Stomach (tissue), 4 donors: ENCODE measurements around the gene NISCH.

ENCODE experiments used
- POLR2A ChIP-seq, 4 donors: fragments of 450-650 bp; IDR thresholded peaks; one replicate each; pipeline ENCODE4 v1.6.1; 2016; ENCODE audit warnings: antibody characterized with exemption in 4 of 4, control low read depth in 2 of 4, mild to moderate bottlenecking in 1 of 4, moderate library complexity in 1 of 4
- POLR2AphosphoS5 ChIP-seq, 3 donors: sonication (generic); formaldehyde crosslinking; IDR thresholded peaks; one replicate each; pipeline ENCODE4 v1.6.1; 2016; ENCODE audit warnings: antibody characterized with exemption in 3 of 3
- TF ChIP-seq, protein P1 (sequence below), 7 experiments: fragments of 450-650 bp in 4 of 7; fragments of 200-600 bp in 3 of 7; sonication (generic) in 3 of 7; IDR thresholded peaks; one replicate each; pipeline ENCODE4 v1.5.1; 2016 to 2019; ENCODE audit warnings: antibody characterized with exemption in 7 of 7, control low read depth in 2 of 7, mild to moderate bottlenecking in 1 of 7

DNA sequence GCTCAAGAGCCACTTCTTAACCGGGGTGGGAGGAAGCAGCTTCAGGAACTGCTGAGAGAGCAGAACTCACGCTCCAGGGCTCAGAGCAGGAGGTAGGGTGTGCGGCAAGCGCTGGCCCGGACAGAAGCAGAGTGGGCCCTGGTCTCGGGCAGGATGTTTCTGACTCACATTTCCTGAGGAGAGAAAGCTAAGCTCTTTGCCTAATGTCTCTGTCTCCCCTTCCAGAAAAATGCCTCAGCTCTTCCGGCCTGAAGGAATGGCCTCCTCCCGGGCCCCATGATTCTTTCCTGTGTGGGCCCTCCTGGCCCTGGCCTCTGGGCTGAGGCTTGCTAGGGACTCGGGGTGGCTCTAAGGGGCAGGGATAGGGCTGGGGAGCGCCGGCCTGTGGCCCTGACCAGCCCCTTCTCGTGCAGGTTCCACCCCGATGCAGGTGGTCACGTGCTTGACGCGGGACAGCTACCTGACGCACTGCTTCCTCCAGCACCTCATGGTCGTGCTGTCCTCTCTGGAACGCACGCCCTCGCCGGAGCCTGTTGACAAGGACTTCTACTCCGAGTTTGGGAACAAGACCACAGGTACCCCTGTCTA is 35.6 kb downstream of the NISCH start:
- TF ChIP-seq POLR2A (IDR thresholded peaks at IDR 0.05) (no peak), POLR2AphosphoS5 (IDR thresholded peaks at IDR 0.05) (no peak)
- TF ChIP-seq, protein P1, sequence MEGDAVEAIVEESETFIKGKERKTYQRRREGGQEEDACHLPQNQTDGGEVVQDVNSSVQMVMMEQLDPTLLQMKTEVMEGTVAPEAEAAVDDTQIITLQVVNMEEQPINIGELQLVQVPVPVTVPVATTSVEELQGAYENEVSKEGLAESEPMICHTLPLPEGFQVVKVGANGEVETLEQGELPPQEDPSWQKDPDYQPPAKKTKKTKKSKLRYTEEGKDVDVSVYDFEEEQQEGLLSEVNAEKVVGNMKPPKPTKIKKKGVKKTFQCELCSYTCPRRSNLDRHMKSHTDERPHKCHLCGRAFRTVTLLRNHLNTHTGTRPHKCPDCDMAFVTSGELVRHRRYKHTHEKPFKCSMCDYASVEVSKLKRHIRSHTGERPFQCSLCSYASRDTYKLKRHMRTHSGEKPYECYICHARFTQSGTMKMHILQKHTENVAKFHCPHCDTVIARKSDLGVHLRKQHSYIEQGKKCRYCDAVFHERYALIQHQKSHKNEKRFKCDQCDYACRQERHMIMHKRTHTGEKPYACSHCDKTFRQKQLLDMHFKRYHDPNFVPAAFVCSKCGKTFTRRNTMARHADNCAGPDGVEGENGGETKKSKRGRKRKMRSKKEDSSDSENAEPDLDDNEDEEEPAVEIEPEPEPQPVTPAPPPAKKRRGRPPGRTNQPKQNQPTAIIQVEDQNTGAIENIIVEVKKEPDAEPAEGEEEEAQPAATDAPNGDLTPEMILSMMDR (IDR thresholded peaks at IDR 0.05) = no peak
